OCI-LY3 (cell line): ENCODE data around the gene BACH2.

Experiments used
- H2AFZ ChIP-seq: fragments of 200-600, 300-600 bp; shearing (Covaris generic); 2 replicates; pipeline ENCODE4 v1.6.0; 2014; ENCODE audit warnings: antibody characterized with exemption, low read depth, low read length
- H3K27ac ChIP-seq: fragments of 200-600, 300-600 bp; sonication (generic); 2 replicates; pipeline ENCODE4 v1.5.1; 2014; ENCODE audit warnings: mild to moderate bottlenecking, low read length, moderate library complexity, mixed read lengths
- H3K27me3 ChIP-seq: fragments of 200-600, 300-600 bp; sonication (generic); 2 replicates; pipeline ENCODE4 v1.6.1; 2014; ENCODE audit warnings: low read depth, low read length, mixed read lengths
- H3K36me3 ChIP-seq: fragments of 200-600, 300-600 bp; sonication (generic); replicated peaks from 2 replicates; pipeline ENCODE3; 2014; ENCODE audit warnings: low read depth, low read length, mixed read lengths
- H3K4me1 ChIP-seq: fragments of 300-600, 200-600 bp; sonication (generic); 2 replicates; pipeline ENCODE4 v1.6.1; 2014; ENCODE audit warnings: low read length, mixed read lengths
- H3K4me2 ChIP-seq: fragments of 200-600, 300-600 bp; sonication (generic); 2 replicates; pipeline ENCODE4 v1.6.1; 2014; ENCODE audit warnings: low read length, mixed read lengths
- H3K4me3 ChIP-seq: fragments of 300-600, 200-600 bp; sonication (generic); 2 replicates; pipeline ENCODE4 v1.5.1; 2014; ENCODE audit warnings: antibody characterized with exemption, mild to moderate bottlenecking, low read length, moderate library complexity
- H3K79me2 ChIP-seq: fragments of 300-600, 200-600 bp; shearing (Covaris generic); 2 replicates; pipeline ENCODE4 v1.6.1; 2014; ENCODE audit warnings: mild to moderate bottlenecking, low read length, mixed read lengths
- H3K9ac ChIP-seq: fragments of 300-600, 200-600 bp; shearing (Covaris generic); 2 replicates; pipeline ENCODE4 v1.6.0; 2014; ENCODE audit warnings: mild to moderate bottlenecking, low read length, moderate library complexity
- H3K9me3 ChIP-seq: fragments of 200-600, 300-600 bp; shearing (Covaris generic); 2 replicates; pipeline ENCODE4 v1.6.1; 2014; ENCODE audit warnings: low read length, mixed read lengths; ENCODE audit not compliant: insufficient read depth
- H4K20me1 ChIP-seq: fragments of 200-600, 300-600 bp; sonication (generic); 2 replicates; pipeline ENCODE4 v1.6.1; 2016; ENCODE audit warnings: low read length, mixed read lengths; ENCODE audit not compliant: insufficient read depth
- CTCF ChIP-seq: fragments of 200-600, 300-600 bp; sonication (generic); IDR thresholded peaks from 2 replicates; pipeline ENCODE4 v1.5.1; 2014; ENCODE audit warnings: antibody characterized with exemption, low read length, low read depth
- EZH2phosphoT487 ChIP-seq: fragments of 200-600 bp; shearing (Covaris generic); IDR thresholded peaks from 2 replicates; pipeline ENCODE4 v1.6.1; 2018; ENCODE audit warnings: antibody characterized with exemption, mixed run types, low read depth

The BACH2 gene

GRCh38 chr6:90040931-90041330 lies 255.7 kb downstream of the BACH2 start:
- no peak for TF ChIP-seq EZH2phosphoT487
- TF ChIP-seq CTCF, result no peak
- Histone ChIP-seq H2AFZ (no peak overlapping the region), H3K79me2 (no peaks in the 10 kb centered on the region), H3K27me3 (peaks cover 6% of the 10 kb centered on the region; the same call in 1 of the 2 replicates), H3K9ac (no peak overlapping the region), H3K36me3 (no peaks in the 10 kb centered on the region), H3K4me3 (no peak overlapping the region), H3K4me1 (no peaks in the 10 kb centered on the region), H4K20me1 (no peaks in the 10 kb centered on the region), H3K9me3 (no peaks in the 10 kb centered on the region), H3K4me2 (no peak overlapping the region), H3K27ac (no peak overlapping the region)

GRCh38 chr6:90039911-90040310 lies 256.7 kb downstream of the BACH2 start:
- Histone ChIP-seq H3K36me3 (no peaks in the 10 kb centered on the region), H3K9ac (no peak overlapping the region), H3K27me3 (peaks cover 12% of the 10 kb centered on the region; the same call in 1 of the 2 replicates), H3K79me2 (no peaks in the 10 kb centered on the region), H3K9me3 (no peaks in the 10 kb centered on the region), H3K4me2 (no peak overlapping the region), H3K27ac (no peak overlapping the region), H3K4me3 (no peak overlapping the region), H2AFZ (no peak overlapping the region), H3K4me1 (no peaks in the 10 kb centered on the region), H4K20me1 (no peaks in the 10 kb centered on the region)
- TF ChIP-seq CTCF (no peak), EZH2phosphoT487 (no peak)

DNA sequence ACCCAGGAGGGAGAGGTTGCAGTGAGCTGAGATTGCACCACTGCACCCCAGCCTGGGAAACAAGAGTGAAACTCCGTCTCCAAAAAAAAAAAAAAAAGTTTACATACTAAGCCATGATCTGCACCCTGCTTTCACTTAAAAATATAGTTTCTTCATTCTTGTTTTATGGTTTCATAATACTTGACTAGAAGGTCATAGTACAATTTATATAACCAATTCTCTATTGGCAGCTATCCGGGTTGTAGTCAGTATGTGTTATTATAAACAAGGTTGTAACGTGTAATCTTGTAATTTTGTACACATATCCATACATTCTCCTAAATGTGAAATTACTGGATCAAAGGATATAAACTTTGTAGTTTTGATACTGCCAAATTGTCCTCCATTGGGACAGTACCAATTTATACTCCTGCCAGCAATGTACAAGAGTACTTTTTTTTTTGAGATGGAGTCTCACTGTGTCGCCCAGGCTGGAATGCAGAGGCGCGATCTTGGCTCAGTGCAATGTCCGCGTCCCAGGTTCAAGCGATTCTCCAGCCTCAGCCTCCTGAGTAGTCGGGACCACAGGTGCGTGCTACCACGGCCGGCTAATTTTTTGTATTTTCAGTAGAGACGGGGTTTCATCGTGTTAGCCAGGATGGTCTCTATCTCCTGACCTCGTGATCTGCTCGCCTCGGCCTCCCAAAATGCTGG lies 257.5 kb downstream of the BACH2 start:
- Histone ChIP-seq H3K9ac (no peak overlapping the region), H3K4me3 (no peak overlapping the region)

GRCh38 chr6:90036963-90037362 lies 259.7 kb downstream of the BACH2 start:
- Histone ChIP-seq H4K20me1 (no peaks in the 10 kb centered on the region), H2AFZ (no peak overlapping the region), H3K36me3 (no peaks in the 10 kb centered on the region), H3K4me2 (no peak overlapping the region), H3K4me1 (no peaks in the 10 kb centered on the region), H3K79me2 (no peaks in the 10 kb centered on the region), H3K27me3 (peaks cover 20% of the 10 kb centered on the region; the same call in 1 of the 2 replicates), H3K9ac (no peak overlapping the region), H3K9me3 (no peaks in the 10 kb centered on the region), H3K4me3 (no peak overlapping the region), H3K27ac (no peak overlapping the region)
- no peak for TF ChIP-seq EZH2phosphoT487
- TF ChIP-seq CTCF, result no peak

More for the DNA sequence above, 257.5 kb downstream of the BACH2 start:
- H3K4me2 ChIP-seq, result no peak overlapping the region
- no peaks in the 10 kb centered on the region for H4K20me1 ChIP-seq
- no peak overlapping the region for H3K27ac ChIP-seq
- no peak overlapping the region for H2AFZ ChIP-seq
- H3K9me3 ChIP-seq, result no peaks in the 10 kb centered on the region
- TF ChIP-seq CTCF (no peak), EZH2phosphoT487 (no peak)
- H3K79me2 ChIP-seq, result no peaks in the 10 kb centered on the region
- no peaks in the 10 kb centered on the region for H3K36me3 ChIP-seq
- H3K27me3 ChIP-seq, result peaks cover 16% of the 10 kb centered on the region; the same call in 1 of the 2 replicates
- no peaks in the 10 kb centered on the region for H3K4me1 ChIP-seq
